GM12878 (cell line): ENCODE data around the gene TAGLN3. TPM values are rescaled to one million over a fixed set of nuclear protein-coding genes. Genes with fewer than 3 reads are reported as not detected.

ENCODE experiments used
- CBX5 ChIP-seq: sonication (generic); IDR thresholded peaks from 2 replicates; pipeline ENCODE4 v1.6.1; 2016; ENCODE audit warnings: low read depth, moderate library complexity, mild to moderate bottlenecking, inconsistent platforms
- CREB1 ChIP-seq: IDR thresholded peaks from 2 replicates; pipeline ENCODE4 v1.6.1; 2012; ENCODE audit warnings: low read depth, mild to moderate bottlenecking, inconsistent platforms
- E2F8 ChIP-seq: fragments of 450-650 bp; IDR thresholded peaks from 2 replicates; pipeline ENCODE4 v1.6.1; 2018; ENCODE audit warnings: mild to moderate bottlenecking, low read depth, moderate library complexity; ENCODE audit not compliant: partially characterized antibody
- POLR2A ChIP-seq: IDR thresholded peaks from 2 replicates; pipeline ENCODE4 v1.6.1; 2011; ENCODE audit warnings: low read depth, mild to moderate bottlenecking, low read length
- PRDM15 ChIP-seq: fragments of 450-650 bp; formaldehyde crosslinking; IDR thresholded peaks from 2 replicates; pipeline ENCODE4 v1.4.0; 2020; ENCODE audit warnings: mild to moderate bottlenecking, moderate library complexity
- RAD21 ChIP-seq: IDR thresholded peaks from 2 replicates; pipeline ENCODE4 v1.6.1; 2011; ENCODE audit warnings: mild to moderate bottlenecking, low read depth, low read length, moderate library complexity; ENCODE audit not compliant: insufficient read depth
- SKIL ChIP-seq: fragments of 450-650 bp; IDR thresholded peaks from 2 replicates; pipeline ENCODE4 v1.6.1; 2017; ENCODE audit warnings: mild to moderate bottlenecking, low read depth, inconsistent platforms; ENCODE audit not compliant: poor library complexity, severe bottlenecking
- SMAD1 ChIP-seq: fragments of 450-650 bp; IDR thresholded peaks from 2 replicates; pipeline ENCODE4 v1.6.1; 2018; ENCODE audit warnings: mild to moderate bottlenecking, low read depth; ENCODE audit not compliant: partially characterized antibody
- SUZ12 ChIP-seq: fragments of 200-600 bp; sonication (generic); IDR thresholded peaks from one replicate; pipeline ENCODE4 v1.6.1; 2018; ENCODE audit warnings: antibody characterized with exemption, mild to moderate bottlenecking; ENCODE audit not compliant: unreplicated experiment
- polyA plus RNA-seq, 11 experiments: library from polyadenylated mRNA; depleted of rRNA in 4 of 11; unstranded in 6 of 11; stranded (reverse) in 5 of 11; fragments of >200 nt; fragmentation: Nextera tagmentation in 4 of 11; fragmentation: Illumina TruSeq in 1 of 11; extraction: Ambion mirVana in 4 of 11; extraction: Trizol in 1 of 11; gene quantifications; 1 replicate in 1 of 11; 2 replicates in 10 of 11; pipeline versions ENCODE4 v1.2.1 to v1.2.3, GENCODE V29; 2011 to 2016; ENCODE audit warnings: inconsistent platforms in 2 of 11, missing spikeins in 2 of 11, low read depth in 1 of 11
- total RNA-seq, 4 experiments: library from RNA; depleted of rRNA in 3 of 4; stranded (reverse); fragments of >200 nt in 3 of 4; fragmentation: Illumina TruSeq in 1 of 4; extraction: Trizol in 1 of 4; gene quantifications; 2 replicates each; pipeline versions ENCODE4 v1.2.1 to v1.2.3, GENCODE V29; 2013 to 2021

Gene TAGLN3
- total and polyA plus RNA-seq, 10 of the 15 experiments (the other 5 are each of a cell fraction or from before 2014, with no cell fraction given): 0.06 to 0.53 (median 0.12) TPM; not detected in 3

- TF ChIP-seq PRDM15 (CRISPR knock-in tag): no peak
- no peak for TF ChIP-seq CREB1
- no peak for TF ChIP-seq SUZ12
- TF ChIP-seq E2F8: no peak
- peak; percentile 81 for TF ChIP-seq RAD21
- TF ChIP-seq SKIL: peak; percentile 28
- TF ChIP-seq POLR2A: no peak
- no peak for TF ChIP-seq CBX5
- TF ChIP-seq SMAD1: no peak
Observed at GRCh38 chr3:112013058-112013783, 14.5 kb downstream of the TAGLN3 start (continued).
